Body of pancreas (tissue), 4 donors: ENCODE measurements around the gene KMO.

Experiments used
- CTCF ChIP-seq, 7 experiments: fragments of 450-650 bp in 4 of 7; fragments of 200-600 bp in 3 of 7; sonication (generic) in 3 of 7; IDR thresholded peaks; one replicate each; pipeline ENCODE4 v1.5.1; 2016 to 2019; ENCODE audit warnings: antibody characterized with exemption in 7 of 7
- POLR2A ChIP-seq, 3 donors: fragments of 450-650 bp; IDR thresholded peaks; one replicate each; pipeline ENCODE4 v1.6.1; 2016; ENCODE audit warnings: antibody characterized with exemption in 3 of 3, mild to moderate bottlenecking in 2 of 3

GRCh38 chr1:241645199-241645598 lies 113.0 kb downstream of the KMO start:
- no peak for TF ChIP-seq CTCF (IDR thresholded peaks at IDR 0.05)
- TF ChIP-seq POLR2A (IDR thresholded peaks at IDR 0.05): no peak
